NCI-H2029 treated with DMSO at 0.1 percent for 48 hours (cell line): ENCODE data around the gene TSPAN1.

ENCODE experiments used
- DNase-seq: peaks from one replicate; lab custom pipeline; 2025; lab: John Stamatoyannopoulos, UW

TSPAN1 gene, protein sequence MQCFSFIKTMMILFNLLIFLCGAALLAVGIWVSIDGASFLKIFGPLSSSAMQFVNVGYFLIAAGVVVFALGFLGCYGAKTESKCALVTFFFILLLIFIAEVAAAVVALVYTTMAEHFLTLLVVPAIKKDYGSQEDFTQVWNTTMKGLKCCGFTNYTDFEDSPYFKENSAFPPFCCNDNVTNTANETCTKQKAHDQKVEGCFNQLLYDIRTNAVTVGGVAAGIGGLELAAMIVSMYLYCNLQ

DNA sequence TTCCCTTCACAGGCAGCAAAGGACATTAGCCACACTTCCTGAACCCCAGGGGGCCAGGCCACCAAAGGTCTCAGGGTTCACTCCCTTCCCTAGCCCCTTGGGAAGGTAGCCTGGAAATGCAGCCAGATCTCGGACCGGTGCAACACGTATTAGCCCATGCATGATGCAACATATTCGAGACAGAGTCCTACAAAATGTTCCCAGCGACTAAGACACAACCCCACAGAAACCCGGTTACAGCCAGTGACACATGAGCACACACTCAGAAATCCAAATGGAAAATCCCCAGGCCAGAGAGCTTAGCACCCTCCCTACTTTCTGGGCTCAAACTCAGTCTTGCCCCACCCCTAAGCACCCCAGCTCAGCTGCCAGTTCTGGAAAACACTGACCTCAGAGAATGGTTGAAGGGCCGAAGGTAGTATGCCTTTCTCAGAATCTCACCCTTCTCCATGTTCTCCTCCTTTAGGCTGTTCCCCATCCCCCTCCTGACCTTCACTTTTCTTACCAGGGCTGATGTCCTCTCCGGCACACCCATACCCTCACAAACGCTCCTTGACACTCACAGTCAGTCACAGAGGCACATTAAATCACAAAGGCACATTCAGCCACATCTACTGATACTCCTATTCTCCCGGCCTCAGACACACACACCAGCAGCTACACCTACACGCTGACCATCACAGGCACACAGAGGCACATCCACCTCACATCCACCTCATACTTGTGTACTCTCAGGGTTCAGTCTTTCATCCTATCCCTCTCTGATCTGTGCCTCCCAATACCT, at the start of gene TSPAN1:
Gene TSPAN1, plus strand, starts transcription at position 640 of the 784 bp plus-strand sequence. CDS start 6,021 bp downstream, outside the sequence.
- no peak for DNase-seq

DNA sequence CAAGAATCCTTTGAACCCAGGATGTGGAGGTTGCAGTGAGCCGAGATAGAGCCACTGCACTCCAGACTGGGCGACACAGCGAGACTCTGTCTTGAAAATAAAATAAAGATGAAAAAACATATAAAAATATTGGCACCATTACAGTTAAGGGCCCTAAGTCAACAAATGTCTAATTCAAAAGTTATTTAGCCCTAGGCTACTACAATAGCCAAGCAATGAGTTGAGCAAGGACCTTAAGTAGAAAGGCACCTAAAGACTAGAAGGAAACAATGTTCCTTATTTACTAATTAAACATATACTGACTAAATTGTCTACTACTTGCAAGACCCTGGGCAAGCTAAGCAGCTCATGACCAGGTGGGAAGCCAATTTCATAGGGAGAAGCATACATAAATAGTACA, 46.5 kb upstream of the TSPAN1 start:
- no peak for DNase-seq

DNA sequence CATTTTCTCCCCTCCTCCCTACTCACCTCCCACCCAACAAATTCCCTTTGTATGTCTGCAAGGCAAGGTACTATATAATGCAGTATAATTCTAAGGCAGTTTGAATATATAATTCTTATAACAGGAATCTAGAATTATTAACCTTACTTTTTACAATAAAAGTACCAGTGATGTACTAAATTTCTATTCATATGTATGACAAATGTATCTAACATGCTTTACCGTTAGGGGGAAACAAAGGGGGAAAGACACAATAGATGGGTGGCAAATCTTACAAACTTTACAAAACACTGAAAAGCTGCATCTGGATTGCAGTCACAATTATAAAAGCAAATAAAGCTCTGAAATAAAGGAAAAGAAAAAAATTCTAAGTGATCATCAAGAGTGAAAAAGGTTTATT, 44.8 kb upstream of the TSPAN1 start:
- DNase-seq, result peak; percentile 33

DNA sequence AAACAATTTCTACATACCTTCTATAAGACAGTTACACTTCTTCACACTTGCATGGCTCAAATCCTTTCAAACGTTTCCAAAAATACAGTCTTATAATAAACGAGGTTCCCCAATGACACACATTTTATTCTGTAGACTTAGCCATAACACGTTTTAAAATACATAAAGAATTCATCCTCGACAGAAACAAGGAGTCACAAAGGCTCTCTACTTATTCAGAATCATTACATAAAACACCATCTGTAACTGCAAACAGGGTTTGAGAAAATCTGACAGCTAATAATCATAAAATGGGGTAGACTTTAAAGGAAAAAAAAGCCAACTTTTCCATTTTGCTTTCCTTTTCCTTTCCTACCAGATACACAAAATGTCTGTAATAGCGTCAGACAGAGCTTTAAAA, 44.3 kb upstream of the TSPAN1 start:
- no peak for DNase-seq

DNA sequence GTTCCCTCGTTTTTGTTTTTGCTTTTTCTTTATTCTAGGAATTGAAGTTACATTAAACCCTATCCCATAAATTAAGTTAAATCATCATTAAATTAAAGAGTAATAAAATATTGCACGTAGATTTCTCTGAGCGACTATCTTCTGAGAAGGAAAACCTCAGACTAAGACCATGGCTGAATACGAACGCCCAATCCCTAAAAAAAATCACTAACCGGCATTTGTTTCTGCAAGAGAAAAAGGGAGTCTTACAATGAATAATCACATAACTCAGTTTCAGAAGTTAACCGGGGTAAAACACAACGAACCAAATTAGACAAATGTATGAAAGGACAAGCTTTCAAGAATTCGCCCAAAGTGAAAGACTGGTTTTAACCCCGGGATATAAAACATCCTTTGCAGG, 43.8 kb upstream of the TSPAN1 start:
- DNase-seq, result peak; percentile 53

DNA sequence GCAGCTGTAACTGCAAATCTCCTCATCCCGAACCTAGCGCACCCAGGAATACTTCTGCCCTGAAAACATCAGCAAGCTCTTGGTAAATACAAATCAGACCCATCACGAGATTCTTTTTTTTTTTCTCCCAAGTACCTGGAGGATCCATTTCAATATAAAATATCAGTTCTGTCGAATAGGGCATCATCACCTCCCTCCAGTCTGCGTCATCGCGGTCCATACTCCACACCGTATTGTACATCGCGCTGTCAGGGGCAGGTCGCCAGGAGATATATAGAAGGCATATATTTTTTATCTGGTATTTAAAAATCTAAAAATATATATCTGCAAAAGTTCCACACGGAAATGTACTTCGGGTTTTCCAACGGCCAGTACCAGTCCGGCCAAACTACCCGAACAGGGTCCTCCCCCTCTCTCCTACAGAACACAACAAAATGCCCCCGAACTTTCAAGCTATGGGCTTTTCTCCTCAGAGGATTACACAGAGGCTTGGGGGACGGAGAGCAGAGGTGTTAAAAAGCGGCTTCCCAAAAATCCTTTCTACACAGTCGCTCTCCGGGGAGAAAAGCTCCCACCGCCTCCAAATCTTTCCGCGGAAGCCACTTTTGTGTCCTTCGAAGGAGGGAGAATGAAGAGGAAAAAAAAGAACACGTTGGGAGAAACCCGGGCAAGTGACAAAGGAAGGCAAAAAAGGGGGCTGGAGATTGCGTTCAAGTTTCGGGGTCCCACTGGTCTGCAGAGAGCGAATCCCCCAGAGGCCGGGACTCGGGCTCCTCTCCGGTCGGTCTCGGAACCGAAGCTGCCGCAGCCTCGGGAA, 43.0 kb upstream of the TSPAN1 start:
- peak; percentile 92 for DNase-seq

DNA sequence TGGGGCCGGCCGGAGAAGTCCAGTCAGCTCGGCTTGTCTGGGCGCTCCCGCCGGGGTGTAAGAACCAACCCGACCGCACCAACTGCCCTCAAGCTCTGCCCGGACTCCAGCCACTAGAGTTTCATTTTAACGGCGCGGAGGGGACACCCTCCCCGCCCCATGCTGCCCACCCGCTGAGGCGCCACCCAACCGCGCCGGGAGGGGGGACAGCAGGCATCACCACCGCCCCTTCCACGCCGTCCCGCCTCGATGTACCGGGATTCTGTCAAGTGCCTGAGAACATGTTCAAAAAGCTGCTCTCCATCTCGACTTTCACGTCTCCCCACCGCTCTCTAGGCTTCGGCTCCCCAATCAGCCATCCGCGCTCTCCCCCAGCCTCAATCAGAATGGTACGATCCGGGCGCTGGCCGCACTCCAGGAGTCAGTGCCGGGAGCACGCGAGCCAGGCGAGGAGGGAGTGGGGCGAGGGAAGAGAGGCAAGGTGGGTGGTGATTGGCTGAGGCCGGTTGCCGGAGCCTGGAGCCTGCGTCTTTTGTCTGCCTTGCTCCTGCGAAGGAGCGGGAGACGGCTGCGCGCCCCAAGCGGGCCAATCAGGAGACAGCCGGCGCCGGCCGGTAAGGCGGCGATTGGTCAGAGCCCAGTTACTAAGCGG, 42.2 kb upstream of the TSPAN1 start, which contains the start of gene PIK3R3:
Gene PIK3R3, minus strand, starts transcription at position 101 of the 652 bp plus-strand sequence. CDS start 677 bp downstream, outside the sequence.
- DNase-seq, result peak; percentile 100

DNA sequence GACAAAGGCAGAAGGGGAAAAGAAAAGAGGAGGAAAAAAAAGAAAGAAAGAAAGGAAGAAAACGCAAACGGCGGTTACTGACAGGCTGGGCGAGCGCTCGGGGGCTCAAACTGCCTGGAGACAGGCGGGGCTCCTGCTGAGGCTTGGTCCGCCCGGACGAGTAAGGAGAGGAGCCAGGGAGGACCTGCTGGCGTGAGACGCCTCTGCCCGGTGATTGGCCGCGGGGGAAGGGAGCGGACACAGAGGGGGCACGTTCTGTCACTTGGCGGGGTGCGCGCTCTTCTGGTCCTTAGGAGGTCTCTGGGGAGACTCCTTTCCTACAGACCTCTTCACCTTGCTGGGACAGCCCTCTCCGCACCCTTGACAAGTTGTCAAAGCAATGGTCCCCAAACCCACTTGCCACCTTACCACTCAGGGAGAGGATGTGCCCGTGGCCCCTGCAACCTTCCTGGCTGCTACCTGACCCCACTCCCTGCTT, 41.7 kb upstream of the TSPAN1 start:
- DNase-seq, result peak; percentile 96

DNA sequence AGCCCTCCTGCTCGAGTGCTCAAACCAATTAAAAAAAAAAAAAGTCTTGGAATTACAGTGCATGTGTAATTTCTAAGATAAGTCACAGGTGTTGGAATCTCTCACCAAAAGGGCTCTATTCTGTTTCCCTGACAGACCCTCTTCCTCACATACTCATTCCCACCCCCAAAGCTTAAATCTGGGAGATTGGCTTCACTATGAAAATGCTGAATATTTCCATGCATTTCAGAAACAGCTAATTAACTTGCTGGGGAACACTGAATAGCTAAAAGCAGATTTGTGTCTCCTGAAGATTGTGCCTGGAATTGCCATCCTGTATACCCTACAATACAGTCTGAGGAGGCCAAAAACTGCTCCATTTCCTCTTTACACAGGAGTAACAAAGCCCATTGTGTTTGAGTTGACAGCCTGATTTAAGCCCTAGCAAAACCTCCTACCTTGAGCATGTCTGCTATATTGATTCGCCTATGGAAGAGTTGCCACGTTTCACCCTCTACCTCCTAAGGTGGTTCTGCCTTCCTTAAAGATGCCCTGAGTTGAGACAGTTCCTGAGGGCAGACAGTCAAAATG, 41.0 kb upstream of the TSPAN1 start:
- peak; percentile 44 for DNase-seq

DNA sequence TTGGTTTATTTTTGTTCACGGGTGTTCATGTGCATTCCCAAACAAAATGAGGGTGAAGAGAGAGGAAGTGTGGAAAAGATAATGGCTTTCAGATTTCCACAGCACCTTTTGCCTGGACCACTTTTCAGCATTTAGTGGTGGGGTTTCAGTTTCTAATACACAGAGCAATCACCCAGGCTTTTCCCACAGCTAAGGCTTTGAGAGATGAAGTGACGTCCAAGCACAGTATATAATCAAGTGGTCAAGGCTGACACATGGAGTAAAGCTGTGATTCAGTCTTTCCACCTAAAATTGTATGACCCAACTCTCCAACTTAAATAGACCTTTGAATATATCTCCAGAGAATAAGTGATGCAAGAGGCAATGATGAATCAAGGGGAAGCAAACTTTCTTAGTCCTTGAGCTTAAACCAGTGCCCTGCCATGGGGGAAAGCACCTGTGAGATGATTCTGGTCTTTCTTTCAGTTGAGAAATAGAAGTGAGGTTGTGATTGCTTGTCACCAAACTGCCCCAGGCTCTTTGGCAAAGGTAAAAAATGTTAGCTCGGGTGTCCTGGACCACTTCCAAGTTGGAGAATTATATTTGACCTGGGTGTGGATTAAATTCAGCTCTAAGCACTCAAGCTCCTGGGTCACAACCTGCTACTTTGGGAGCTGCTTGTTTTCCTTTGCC, 40.1 kb upstream of the TSPAN1 start:
- DNase-seq, result peak; percentile 95

DNA sequence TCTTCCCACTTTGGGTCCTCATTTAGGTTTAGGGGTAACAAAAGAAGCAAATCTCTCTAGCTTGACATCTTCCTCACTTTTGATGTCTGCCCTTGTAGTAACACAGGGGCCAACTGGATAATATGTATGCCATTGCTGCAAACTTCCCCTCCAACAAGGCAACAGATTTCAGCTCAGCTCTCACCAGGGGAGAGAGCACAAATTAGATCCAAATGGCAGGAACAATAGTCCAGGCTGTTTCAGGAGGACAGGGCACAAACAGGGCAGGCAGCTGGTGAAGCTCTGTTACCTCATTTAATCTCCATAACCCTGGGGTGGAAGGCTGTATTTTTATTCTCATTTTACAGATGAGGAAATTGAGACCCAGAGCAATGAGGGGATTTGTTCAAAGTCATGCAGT, 38.2 kb upstream of the TSPAN1 start:
- DNase-seq, result no peak

DNA sequence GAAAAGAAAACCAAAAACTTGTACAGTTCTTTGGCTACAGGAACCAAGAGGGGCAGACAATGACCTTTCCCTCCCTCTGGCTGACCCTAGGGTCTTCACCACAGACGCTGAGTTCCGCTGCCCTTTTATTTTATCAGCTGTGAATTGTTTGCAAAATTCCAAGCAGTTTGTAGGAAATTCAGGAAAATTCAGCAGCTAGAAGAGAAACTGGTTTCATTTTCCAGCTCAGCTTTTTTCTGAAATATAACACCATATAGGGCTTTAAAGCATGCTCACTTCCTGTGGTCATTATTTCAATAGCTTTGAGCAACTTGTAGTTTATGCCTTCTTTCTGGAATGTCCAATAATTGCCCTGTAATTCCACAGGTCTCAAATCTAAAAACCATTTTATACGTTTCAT, 37.0 kb upstream of the TSPAN1 start:
- DNase-seq, result no peak

DNA sequence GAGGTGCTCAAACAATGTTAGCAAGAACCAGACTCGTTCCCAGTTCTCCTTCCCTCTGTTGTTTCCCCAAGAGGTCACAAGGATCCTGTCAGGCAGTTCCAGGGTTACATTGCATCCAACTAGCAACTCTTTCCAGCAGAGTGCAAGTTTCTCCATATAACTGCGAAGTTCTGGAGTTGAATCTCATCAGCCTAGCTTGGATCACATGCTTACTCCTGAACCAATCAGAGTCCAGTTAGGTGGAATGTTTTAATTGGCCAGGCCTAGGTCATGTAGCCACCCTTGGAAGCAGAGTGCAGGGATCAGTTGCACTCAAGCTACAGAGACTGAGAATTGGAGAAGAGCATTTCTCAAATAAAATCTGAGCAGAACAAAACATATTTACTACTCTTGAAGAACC, 26.6 kb upstream of the TSPAN1 start:
- DNase-seq, result no peak

DNA sequence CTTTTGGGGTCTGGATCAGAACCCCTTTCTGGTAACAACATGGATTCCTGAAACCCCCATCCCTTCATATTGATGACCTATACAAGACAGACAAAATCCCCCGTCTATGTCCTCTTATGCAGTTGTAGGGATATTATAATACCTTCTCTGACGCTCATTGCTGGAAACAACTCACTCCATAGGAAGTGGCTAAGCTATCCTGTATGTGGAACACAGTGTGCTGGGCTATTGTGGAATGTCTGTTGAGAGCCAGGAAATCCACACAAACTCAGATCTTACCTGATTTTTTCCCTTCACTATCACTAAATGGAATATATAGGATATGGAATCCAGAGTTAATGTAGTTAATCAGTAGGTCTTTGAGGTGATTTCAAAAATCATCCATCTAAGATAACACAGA, 24.8 kb upstream of the TSPAN1 start:
- no peak for DNase-seq

DNA sequence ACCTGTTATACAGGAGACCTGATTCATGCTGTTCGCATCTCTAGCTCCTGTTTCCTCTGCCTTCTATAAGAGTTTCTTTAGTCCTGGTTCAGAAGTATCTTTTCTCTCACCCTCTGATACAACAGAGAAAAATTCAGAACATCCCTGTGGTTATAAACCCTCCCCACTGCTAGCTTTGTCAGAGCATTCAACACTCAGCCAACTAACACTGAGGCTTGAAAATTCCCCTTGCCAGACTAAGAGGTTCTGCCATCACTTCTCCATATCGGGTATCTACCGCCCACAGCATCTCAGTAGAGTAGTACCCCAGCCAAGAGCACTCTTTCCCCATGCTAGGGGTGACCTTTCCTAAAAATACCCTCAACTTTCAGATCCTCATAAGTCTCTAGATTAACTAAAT, 22.9 kb upstream of the TSPAN1 start:
- DNase-seq, result no peak

DNA sequence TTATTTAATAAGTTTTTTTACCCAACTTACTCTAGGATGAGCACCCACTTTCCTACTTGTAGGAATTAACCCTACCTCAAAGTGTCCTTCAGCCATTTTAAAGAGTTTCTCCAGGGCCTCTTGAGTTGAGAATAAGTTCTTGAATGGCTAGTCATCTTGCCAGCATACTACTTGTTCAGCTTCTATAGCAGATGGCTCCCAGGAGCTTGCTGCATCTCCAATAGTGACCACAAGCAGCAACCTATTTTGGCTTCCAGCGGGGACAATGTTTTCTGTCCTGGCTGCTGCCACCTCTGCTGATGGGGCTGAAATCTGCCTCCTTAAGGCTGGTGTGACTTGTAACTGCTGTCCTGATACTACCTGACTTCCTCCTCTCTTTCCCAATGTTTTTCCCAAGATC, 21.7 kb upstream of the TSPAN1 start:
- no peak for DNase-seq

DNA sequence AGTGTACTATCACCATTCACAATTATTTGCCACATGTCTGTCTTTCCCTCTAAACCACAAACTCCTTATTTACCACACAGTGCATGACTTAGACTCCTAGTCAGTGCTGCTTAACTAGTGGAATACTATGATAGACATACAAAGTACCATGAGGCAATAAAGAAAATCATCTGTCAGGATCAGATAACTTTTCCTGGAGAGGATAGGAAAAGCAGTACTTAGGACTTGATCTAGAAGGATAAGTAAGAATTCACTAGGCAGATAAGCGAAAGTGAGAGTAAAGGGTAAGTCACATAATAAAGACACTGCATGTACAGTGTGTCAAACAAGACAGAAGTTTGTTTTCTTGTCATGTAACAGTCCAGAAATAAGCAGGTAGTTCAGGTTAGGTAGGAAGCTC, 21.2 kb upstream of the TSPAN1 start:
- no peak for DNase-seq

DNA sequence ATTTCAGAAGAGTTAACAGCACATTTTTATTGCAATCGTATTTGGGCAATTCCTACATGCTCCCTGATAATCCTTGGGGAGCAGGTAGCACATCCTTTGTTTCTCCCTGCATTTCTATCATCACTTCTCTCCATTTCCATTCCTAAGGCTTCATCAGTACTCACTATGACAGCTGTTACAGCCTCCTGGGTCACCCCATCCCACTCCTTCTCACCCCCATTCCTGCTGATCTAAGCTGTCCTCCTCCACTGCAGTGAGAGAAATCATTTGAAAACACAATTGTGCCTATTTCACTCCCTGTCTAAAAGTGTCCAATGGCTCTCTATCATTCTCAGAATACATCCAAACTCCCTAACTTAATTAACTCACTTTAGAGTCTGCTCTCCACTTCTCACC, 17.0 kb upstream of the TSPAN1 start:
- DNase-seq, result no peak

DNA sequence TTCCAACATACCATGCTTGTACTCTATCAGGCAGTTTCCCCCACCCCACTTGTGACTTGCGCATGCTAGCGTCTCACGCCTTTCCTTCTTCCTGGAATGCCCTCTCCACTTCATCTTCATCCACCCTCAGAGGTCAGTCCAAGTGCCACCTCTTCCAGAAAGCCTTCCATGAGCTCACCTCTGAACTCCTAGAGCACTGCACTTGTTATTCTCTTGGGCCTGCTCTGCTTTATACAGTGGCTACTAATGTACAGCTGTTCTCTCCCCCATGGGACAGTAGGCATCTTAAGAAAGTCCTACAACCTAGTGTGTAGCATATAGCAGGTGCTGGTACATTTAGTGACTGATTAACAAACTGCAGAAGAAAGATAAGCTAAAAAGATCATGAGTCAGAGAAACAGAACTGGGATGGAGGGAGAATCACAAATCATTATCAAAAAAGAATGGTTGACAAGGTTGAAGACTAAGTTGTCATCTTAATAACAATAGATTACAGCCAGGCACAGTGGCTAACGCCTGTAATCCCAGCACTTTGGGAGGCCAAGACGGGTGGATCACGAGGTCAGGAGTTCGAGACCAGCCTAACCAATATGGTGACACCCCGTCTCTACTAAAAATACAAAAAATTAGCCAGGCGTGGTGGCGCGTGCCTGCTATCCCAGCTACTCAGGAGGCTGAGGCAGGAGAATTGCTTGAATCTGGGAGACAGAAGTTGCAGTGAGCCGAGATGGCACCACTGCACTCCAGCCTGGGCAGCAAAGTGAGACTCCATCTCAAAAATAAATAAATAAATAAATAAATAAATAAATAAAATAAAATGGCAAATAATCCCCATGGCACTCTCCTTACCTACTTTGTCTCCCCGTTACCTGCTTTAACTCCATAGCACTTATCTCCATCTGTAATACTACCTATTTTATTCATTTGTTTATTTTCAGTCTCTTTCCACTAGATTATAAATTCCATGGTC, 16.3 kb upstream of the TSPAN1 start:
- no peak for DNase-seq

DNA sequence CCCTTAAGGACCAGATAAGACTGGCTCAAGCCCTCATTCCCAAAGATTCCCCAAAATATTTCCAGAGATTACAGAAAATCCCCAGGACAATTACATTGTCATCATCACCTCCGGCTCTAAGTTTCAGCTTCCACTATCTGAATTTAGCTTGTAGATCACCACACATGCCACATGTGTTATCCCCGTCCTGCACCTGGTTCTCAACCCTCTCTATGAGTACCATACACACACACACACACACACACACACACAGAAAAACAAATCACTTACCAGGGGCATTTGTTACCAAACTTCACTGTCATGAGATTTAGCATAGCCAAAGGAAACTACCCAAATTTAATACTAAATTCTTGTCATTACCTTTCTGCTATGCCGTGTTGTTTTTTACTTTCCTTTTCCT, 15.4 kb upstream of the TSPAN1 start:
- no peak for DNase-seq
